Uterus (tissue), 4 donors: Measurements from ENCODE around the gene GALNT18. TPM values are rescaled to one million over a fixed set of nuclear protein-coding genes. Genes with fewer than 3 reads are reported as not detected.

Experiments used
- DNase-seq, 2 donors: peaks; one replicate each; pipeline ENCODE4 v3.0.0-alpha.2; 2019 to 2020
- H3K27ac ChIP-seq, 2 donors: fragments of 200-600 bp; sonication (generic); 1 replicate in 1 of 2; 2 replicates in 1 of 2; pipeline ENCODE4 v1.5.1; 2016 to 2018
- H3K27me3 ChIP-seq, 2 donors: fragments of 200-600 bp; sonication (generic); one replicate each; pipeline ENCODE4 v1.5.1; 2018 to 2019; ENCODE audit warnings: control low read depth in 1 of 2
- H3K36me3 ChIP-seq, 2 donors: fragments of 200-600 bp; sonication (generic); one replicate each; pipeline ENCODE4 v1.5.1; 2019; ENCODE audit warnings: control low read depth in 1 of 2
- H3K4me1 ChIP-seq, 2 donors: fragments of 200-600 bp; sonication (generic); one replicate each; pipeline ENCODE4 v1.5.1; 2018 to 2019; ENCODE audit warnings: control low read depth in 1 of 2
- H3K4me3 ChIP-seq, 2 donors: fragments of 200-600 bp; sonication (generic); 1 replicate in 1 of 2; 2 replicates in 1 of 2; pipeline ENCODE4 v1.5.1; 2018 to 2019; ENCODE audit warnings: mild to moderate bottlenecking in 1 of 2
- H3K9me3 ChIP-seq, 2 donors: fragments of 200-600 bp; sonication (generic); one replicate each; pipeline ENCODE4 v1.5.1; 2019; ENCODE audit warnings: control low read depth in 1 of 2
- POLR2A ChIP-seq, 2 donors: fragments of 450-650 bp; IDR thresholded peaks; one replicate each; pipeline ENCODE4 v1.6.1; 2016; ENCODE audit warnings: antibody characterized with exemption in 2 of 2, mild to moderate bottlenecking in 1 of 2, moderate library complexity in 1 of 2
- intact Hi-C: fragments of 100-400 bp; cut with DNase I; formaldehyde crosslinking; loops from one replicate; pipeline ENCODE4 v1.15.1; 2023; ENCODE audit warnings: low total_unique reads
- total RNA-seq, 4 donors: library from RNA; depleted of rRNA in 3 of 4; stranded (reverse); fragments of >200 nt in 3 of 4; gene quantifications; one replicate each; pipeline versions ENCODE4 v1.1.0 to v1.2.4, GENCODE V29; 2014 to 2023
- TF ChIP-seq, protein P1 (sequence below), 4 experiments: fragments of 200-600 bp in 2 of 4; fragments of 450-650 bp in 2 of 4; sonication (generic) in 2 of 4; IDR thresholded peaks; one replicate each; pipeline ENCODE4 v1.5.1; 2016 to 2019; ENCODE audit warnings: antibody characterized with exemption in 4 of 4, mild to moderate bottlenecking in 2 of 4, moderate library complexity in 1 of 4
- donor health status: DM: yes; HTN: yes; CAD: no.

The GALNT18 gene
- total RNA-seq, 4 donors from 2014 or later = 21.4 to 35.1 (median 27.3) TPM

DNA sequence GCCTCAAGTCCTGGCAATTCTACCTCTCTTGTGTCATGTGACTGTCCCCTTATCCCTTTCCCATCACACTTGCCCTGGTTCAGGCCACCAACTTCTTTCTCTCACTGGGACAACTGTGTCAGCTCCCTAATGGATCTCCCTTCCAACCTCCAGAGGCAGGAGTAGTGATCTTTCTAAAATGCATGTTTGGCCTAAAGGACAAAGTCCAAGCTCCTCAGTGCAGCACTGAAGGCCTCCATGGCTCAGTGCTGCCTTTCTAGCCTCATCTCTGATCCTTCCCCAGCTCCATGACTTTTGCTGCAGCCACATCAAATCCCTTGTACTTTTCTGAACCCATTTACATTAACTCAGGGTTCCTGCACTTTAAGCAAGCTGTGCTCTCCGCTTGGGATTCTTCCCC is 349.6 kb downstream of the GALNT18 start:
- Histone ChIP-seq H3K4me3 (no peak overlapping the region), H3K9me3 (no peaks in the 10 kb centered on the region), H3K27me3 (no peaks in the 10 kb centered on the region), H3K36me3 (no peaks in the 10 kb centered on the region), H3K27ac (no peak overlapping the region), H3K4me1 (no peaks in the 10 kb centered on the region)
- TF ChIP-seq, protein P1, sequence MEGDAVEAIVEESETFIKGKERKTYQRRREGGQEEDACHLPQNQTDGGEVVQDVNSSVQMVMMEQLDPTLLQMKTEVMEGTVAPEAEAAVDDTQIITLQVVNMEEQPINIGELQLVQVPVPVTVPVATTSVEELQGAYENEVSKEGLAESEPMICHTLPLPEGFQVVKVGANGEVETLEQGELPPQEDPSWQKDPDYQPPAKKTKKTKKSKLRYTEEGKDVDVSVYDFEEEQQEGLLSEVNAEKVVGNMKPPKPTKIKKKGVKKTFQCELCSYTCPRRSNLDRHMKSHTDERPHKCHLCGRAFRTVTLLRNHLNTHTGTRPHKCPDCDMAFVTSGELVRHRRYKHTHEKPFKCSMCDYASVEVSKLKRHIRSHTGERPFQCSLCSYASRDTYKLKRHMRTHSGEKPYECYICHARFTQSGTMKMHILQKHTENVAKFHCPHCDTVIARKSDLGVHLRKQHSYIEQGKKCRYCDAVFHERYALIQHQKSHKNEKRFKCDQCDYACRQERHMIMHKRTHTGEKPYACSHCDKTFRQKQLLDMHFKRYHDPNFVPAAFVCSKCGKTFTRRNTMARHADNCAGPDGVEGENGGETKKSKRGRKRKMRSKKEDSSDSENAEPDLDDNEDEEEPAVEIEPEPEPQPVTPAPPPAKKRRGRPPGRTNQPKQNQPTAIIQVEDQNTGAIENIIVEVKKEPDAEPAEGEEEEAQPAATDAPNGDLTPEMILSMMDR (IDR thresholded peaks at IDR 0.05) = no peak
- TF ChIP-seq POLR2A (IDR thresholded peaks at IDR 0.05) = no peak
- intact Hi-C loops = no loop called here
- no peak for DNase-seq

DNA sequence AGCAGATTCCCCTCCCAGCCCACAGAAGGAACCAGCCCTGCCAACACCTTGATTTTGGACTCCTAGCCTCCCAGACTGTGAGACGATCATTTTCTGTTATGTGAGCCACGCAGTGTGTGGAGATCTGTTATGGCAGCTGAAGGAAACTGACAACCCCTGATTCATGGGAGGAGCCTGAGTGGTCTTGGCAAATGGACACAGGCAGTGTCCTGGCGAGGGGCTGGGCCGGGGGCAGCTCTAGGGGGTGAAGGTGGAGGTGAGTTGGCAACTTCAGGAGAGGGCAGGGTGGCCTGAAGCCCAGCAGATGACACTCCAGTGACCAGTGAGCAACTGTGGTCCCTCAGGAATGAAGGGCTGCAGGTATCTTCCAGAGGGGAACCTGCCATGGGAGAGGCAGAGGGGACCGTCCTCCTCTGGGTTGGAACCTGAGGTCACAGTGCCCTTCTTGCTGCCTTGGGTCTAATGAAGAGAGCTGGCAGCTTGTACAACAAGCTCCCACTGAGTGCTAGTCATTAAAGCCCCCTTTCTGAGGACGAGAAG is 351.5 kb downstream of the GALNT18 start:
- H3K9me3 ChIP-seq = no peaks in the 10 kb centered on the region
- no peak overlapping the region for H3K27ac ChIP-seq
- no peak overlapping the region for H3K4me3 ChIP-seq
- no peaks in the 10 kb centered on the region for H3K4me1 ChIP-seq
- TF ChIP-seq, protein P1 (IDR thresholded peaks at IDR 0.05) = no peak
- no peak for TF ChIP-seq POLR2A (IDR thresholded peaks at IDR 0.05)
- no peak for DNase-seq
- intact Hi-C loops = no loop called here
- no peaks in the 10 kb centered on the region for H3K27me3 ChIP-seq
- H3K36me3 ChIP-seq = no peaks in the 10 kb centered on the region

DNA sequence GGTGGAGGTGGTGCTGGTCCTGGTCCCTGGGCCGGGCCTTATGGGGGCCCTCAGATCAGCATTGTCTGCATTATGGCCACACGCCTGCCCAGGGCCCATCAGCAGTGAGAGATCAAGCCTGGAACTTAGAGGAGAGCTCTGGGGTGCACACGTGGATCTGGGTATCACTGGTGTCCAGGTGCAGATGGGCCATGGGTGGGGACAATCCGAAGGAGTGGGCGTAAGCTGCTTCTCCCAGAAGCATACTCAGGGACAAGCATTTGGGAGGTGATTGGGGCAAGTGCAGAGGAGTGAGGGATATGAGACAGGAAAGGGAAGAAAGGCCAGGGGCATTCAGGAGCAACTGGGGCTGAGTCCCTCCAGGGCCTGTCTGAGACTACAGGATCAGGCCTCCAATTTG is 353.1 kb downstream of the GALNT18 start:
- TF ChIP-seq, protein P1 (IDR thresholded peaks at IDR 0.05) = no peak
- TF ChIP-seq POLR2A (IDR thresholded peaks at IDR 0.05) = no peak
- no peak for DNase-seq
- Histone ChIP-seq H3K4me1 (no peaks in the 10 kb centered on the region), H3K4me3 (no peak overlapping the region), H3K27ac (no peak overlapping the region), H3K27me3 (no peaks in the 10 kb centered on the region), H3K9me3 (no peaks in the 10 kb centered on the region), H3K36me3 (no peaks in the 10 kb centered on the region)
- intact Hi-C loops = no loop called here

DNA sequence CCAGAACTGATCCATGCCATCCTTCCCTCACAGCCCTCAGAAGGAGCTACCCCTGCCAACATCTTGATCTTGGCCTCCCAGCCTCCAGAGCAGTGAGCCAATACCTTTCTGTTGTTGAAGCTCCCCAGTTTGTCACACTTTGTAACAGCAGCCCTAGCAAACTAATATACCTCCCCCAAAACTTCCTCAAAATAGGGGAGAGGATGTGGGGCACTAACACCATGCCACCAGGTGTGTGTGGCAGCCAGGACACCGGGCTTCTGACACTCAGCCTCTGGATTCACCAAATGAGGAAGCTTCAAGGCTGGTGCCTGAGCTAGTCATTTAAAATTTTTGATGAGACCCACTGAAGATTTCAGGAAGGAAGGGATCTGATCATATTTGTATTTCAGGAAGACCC is 353.7 kb downstream of the GALNT18 start:
- no peak for TF ChIP-seq POLR2A (IDR thresholded peaks at IDR 0.05)
- TF ChIP-seq, protein P1 (IDR thresholded peaks at IDR 0.05) = no peak
- intact Hi-C loops = no loop called here
- DNase-seq = no peak
- Histone ChIP-seq H3K9me3 (no peaks in the 10 kb centered on the region), H3K36me3 (no peaks in the 10 kb centered on the region), H3K4me3 (no peak overlapping the region), H3K4me1 (no peaks in the 10 kb centered on the region), H3K27me3 (no peaks in the 10 kb centered on the region), H3K27ac (no peak overlapping the region)

DNA sequence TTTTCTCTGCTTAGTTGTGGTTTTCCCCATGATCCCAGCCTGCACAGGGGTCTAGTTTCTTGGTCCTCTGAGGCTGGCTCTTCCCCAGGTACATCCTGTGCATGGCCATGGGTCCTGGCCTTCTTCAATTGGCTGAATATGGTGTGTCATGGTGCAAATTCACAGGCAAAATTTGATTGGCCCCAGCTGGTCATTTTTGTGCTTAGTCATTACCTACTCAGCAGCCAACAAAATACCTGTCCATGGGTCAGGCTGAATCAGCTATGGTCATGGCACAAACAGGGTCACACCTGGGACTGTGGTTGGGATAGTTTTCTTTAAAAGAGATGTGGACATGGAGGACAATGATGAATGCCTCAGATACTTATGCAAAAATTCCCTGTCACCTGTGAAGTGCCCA is 354.5 kb downstream of the GALNT18 start:
- no peak overlapping the region for H3K4me3 ChIP-seq
- no peaks in the 10 kb centered on the region for H3K9me3 ChIP-seq
- intact Hi-C loops = no loop called here
- H3K4me1 ChIP-seq = no peaks in the 10 kb centered on the region
- no peak overlapping the region for H3K27ac ChIP-seq
- no peak for DNase-seq
- no peaks in the 10 kb centered on the region for H3K27me3 ChIP-seq
- TF ChIP-seq, protein P1 (IDR thresholded peaks at IDR 0.05) = no peak
- no peak for TF ChIP-seq POLR2A (IDR thresholded peaks at IDR 0.05)
- no peaks in the 10 kb centered on the region for H3K36me3 ChIP-seq
